Measurements from ENCODE around the gene RNU6-9. TPM values are rescaled to one million over a fixed set of nuclear protein-coding genes. Genes with fewer than 3 reads are reported as not detected.
"Not testable (repeated sequence)": the region's sequence is repeated elsewhere in the genome, so short reads cannot be mapped to it uniquely, and the experiment has no call there.

RNU6-9 gene
- total RNA-seq, 1 donor from 2014 or later = not detected

- intact Hi-C loops (cut with DNase I) = no loop called here
- DNase-seq (ENCODE audit: low spot score) = no peak
These were observed 2.5 kb upstream of the RNU6-9 start for GRCh38 chr19:890831-891230.

DNA sequence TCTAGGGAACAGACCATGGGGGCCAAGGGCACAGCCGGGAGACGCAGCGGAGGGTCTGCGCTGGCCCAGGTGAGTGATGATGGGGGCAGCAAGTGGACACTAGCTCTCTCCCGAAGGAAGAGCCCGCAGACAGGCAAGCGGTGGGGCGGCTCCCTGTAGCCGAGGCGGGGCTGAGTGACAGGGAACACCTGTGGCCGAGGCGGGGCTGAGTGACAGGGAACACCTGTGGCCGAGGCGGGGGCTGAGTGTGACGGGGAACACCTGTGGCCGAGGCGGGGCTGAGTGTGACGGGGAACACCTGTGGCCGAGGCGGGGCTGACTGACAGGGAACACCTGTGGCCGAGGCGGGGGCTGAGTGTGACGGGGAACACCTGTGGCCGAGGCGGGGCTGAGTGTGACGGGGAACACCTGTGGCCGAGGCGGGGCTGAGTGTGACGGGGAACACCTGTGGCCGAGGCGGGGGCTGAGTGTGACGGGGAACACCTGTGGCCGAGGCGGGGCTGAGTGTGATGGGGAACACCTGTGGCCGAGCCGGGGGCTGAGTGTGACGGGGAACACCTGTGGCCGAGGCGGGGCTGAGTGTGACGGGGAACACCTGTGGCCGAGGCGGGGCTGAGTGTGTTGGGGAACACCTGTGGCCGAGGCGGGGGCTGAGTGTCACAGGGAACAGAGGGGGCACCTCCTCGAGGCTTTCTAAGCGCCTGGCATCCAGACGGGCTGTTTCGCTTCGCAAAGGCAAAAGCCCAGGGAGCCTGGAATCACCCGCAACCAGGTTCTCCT, 1.7 kb upstream of the RNU6-9 start:
- DNase-seq (ENCODE audit: low spot score); intact Hi-C loops (cut with DNase I): not testable (repeated sequence)

GRCh38 chr19:892243-892893, 916 bp upstream of the RNU6-9 start:
- no peak for DNase-seq (ENCODE audit: low spot score)
- intact Hi-C loops (cut with DNase I) = no loop called here

GRCh38 chr19:896434-896833, 3.1 kb downstream of the RNU6-9 start:
- intact Hi-C loops (cut with DNase I) = no loop called here
- no peak for DNase-seq (ENCODE audit: low spot score)

GRCh38 chr19:896999-897398, 3.7 kb downstream of the RNU6-9 start:
- intact Hi-C loops (cut with DNase I) = no loop called here
- DNase-seq (ENCODE audit: low spot score) = no peak

DNA sequence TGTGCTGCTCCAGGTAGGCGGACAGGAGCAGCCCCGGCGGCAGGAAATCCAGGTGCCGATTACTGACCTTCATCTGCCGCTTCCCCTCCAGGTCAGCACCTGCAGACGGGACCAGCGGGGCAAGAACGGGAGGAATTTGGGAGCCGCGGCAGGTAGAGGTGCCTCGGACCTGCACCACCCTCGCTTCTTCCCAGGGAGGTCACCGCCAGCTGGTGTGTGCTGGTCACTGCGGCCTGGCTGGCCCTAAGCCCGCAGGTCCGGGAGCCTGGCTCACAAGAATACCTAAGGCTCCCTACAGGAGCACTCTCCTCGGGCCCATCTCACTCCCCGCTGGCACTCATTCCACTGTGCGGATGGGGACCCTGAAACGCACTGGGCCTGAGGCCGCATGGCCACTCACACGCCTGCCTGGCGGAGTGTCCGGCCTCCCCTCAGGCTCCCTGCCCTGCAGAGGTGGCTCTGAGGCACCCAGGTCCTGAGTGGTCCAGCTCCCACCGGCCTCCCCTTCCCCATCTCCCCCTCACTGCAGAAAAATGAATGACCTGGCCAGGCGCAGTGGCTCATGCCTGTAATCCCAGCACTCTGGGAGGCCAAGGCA, 4.3 kb downstream of the RNU6-9 start:
- intact Hi-C loops (cut with DNase I) = no loop called here
- no peak for DNase-seq (ENCODE audit: low spot score)

- intact Hi-C loops (cut with DNase I) = no loop called here
- DNase-seq (ENCODE audit: low spot score) = no peak
These were observed 5.4 kb downstream of the RNU6-9 start for GRCh38 chr19:898663-899062.

DNA sequence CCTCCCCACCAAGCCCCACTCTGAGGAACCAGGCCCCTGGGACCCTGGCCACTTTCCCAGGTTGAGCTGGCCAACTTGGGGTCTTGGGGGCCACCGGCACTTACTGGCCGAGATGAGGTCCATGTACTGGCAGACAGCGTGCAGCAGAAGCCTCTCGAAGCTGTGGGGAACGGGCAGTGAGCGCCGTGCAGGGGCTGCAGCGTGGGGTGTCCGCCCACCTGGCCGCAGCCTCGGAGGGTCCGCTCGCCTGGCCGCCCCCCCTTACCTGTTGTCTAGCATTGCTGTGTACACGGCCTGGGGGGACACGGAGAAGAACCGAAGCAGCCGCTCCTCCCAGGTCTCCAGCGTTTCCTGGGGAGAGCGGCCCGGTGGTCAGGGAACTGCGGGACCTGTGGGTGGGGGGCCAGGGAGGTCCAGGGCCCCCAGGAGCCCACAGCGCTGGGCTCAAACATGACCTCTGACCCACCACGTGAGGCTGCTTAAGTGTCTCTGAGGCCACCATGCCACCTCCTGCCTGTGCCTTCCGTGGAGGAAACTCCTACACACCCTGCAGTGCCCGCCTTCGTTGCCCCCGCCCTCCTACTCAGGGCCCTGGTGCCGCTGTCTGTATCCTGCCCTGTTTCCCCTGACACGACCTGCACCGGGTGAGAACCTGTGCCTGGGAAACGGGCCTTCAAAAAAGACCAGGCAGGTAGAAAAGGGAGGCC, 6.2 kb downstream of the RNU6-9 start:
- no peak for DNase-seq (ENCODE audit: low spot score)
- intact Hi-C loops (cut with DNase I) = no loop called here

DNA sequence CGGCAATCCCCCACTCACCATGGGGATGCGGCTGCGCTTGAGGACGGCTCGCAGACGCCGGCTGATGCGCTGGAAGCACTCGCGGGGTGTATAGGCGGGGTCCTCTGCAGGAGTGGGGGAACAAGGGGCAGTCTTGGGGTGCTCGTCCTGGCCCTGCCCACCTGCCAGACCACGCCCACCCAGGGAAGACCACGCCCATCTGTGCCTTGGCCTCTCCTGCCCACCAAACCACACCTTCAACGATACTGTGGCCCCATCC, 6.7 kb downstream of the RNU6-9 start:
- DNase-seq (ENCODE audit: low spot score) = no peak

DNA sequence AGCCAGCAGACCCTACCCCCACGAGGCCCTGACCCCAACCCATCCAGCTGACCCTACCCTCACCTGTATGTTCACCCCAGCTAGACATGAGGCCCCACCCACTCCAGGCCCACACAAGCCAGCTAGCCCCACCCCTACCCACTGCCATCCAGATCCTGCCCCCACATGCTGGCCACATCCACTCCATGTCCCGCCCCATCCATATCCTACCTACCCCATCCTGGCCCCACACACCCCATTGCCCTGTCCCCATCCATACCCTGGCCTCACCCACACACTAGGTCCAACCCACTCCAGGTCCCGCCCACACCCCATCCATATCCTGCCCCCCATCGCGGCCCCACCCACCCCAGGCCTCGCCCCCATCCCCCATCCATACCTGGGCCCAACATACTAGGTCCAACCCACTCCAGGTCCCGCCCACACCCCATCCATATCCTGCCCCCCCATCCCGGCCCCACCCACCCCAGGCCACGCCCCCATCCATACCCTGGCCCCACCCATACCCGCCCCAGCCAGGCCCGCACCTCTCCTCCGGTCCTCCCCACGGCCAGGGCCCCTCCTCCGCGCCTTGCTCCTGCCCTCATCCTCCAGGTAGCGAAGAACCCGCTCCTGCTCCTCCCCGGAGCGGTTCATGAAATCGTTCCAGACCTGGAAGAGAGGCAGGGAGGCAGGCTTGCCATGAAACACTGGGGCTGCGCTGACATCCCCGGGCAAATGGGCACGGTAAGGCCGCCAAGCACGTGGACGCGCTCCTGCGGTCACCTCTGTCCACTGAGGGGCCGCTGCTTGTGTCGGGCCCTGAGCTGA, 7.2 kb downstream of the RNU6-9 start:
- intact Hi-C loops (cut with DNase I) = no loop called here
- no peak for DNase-seq (ENCODE audit: low spot score)

More for the DNA sequence above, 6.7 kb downstream of the RNU6-9 start:
- intact Hi-C loops (cut with DNase I) = no loop called here

DNA sequence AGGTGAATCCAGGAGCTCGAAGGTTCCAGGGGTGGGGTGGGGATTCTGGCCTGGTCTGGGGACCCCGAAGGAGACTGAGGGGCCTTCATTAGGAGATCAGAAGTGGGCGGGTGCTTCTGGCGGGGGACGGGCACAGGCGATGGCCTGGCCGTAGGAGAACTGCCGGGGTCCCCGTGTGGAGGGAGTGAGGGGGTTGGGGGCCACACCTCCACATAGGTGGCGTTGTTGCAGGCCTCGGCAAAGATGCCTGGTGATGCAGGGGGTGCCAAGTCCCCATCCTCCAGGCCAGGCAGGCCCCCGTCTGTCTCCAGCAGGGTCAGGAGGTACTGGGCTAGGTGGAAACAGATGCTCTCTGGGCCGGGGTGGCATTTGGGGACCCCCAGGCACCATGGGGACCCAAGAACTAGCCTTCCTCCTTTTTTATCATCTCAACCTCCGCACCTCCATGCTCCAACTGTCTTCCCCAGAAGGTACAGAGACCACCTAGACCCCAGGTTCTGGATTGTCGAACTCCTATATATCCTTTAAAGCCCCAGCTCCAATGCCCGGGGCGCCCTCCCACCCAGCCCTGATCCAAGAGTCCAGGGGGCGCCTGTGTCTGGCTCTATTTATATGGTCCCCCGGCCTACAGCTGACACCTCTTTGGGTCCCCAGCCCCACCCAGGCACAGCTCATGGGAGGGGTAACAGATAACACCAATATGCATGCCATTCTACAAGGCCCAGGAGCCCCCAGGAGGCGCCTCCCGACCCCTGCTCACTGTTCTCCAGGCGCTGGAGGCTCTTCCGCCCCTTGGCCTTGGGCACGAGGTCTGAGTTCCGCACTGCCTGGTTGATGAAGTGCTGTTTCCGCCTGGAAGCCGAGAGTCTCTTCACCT, 8.2 kb downstream of the RNU6-9 start:
- DNase-seq (ENCODE audit: low spot score) = no peak
- intact Hi-C loops (cut with DNase I) = no loop called here

GRCh38 chr19:902093-902370, 8.7 kb downstream of the RNU6-9 start:
- no peak for DNase-seq (ENCODE audit: low spot score)
- intact Hi-C loops (cut with DNase I) = no loop called here

- intact Hi-C loops (cut with DNase I) = no loop called here
- DNase-seq (ENCODE audit: low spot score) = no peak
These were observed 9.4 kb downstream of the RNU6-9 start for GRCh38 chr19:902446-903226.

DNA sequence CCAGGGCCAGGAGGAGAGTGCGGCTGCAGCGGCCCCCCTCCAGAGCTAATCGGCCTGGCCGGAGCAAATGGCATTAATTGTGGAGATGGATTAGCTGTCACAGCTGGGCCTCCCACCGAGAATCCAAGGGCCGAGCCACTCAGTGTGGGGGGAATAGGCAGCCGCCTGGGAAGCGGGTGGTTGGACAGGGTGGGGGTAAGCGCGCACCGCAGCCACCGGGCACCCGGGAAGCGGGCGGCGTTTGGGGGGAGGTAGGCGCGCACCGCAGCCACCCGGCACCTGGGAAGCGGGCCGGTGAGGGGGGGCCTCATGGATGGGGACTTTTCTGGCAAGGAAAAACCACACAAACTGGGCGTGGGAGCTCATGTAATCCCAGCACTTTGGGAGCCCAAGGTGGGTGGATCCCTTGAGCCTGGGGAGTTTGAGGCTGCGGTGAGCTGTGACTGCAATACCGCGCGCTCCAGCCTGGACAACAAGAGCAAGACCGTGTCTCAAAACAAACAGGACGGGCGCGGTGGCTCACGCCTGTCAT, 10.0 kb downstream of the RNU6-9 start:
- intact Hi-C loops (cut with DNase I) = no loop called here
- no peak for DNase-seq (ENCODE audit: low spot score)

DNA sequence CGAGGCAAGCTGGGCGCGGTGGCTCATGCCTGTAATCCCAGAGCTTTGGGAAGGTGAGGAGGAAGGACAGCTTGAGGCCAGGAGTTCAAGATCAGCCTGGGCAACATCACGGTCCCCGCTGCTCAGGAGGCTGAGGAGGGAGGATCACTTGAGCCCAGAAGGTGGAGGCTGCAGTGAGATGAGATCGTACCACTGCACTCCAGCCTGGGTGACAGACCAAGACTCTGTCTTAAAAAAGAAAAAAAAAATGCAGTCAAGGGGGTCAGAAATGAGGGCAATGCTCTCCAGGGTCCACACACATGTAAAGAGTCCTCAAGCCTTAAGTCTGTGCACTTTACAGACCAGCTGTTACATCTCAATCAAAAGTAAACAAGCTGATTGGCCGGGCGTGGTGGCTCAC, 11.3 kb downstream of the RNU6-9 start:
- DNase-seq (ENCODE audit: low spot score) = no peak
- intact Hi-C loops (cut with DNase I) = no loop called here

- DNase-seq (ENCODE audit: low spot score) = no peak
These were observed 13.2 kb downstream of the RNU6-9 start for GRCh38 chr19:906480-906879.

GRCh38 chr19:907183-907853, 14.0 kb downstream of the RNU6-9 start:
- intact Hi-C loops (cut with DNase I) = no loop called here
- peak; percentile 84 for DNase-seq (ENCODE audit: low spot score)

More at GRCh38 chr19:906480-906879, 13.2 kb downstream of the RNU6-9 start:
- intact Hi-C loops (cut with DNase I) = no loop called here

Data from cardiac septum (tissue), 1 donor.